ENCODE measurements around the gene HYPK. TPM values are rescaled to one million over a fixed set of nuclear protein-coding genes. Genes with fewer than 3 reads are reported as not detected.

Gene HYPK
- 10 to 100 TPM in 3 of 4 donors, 1 to 10 TPM in 1; 9.6 to 16.0 (median 14.5) TPM for total RNA-seq
- polyA plus RNA-seq: 37.9 TPM
- long read RNA-seq, donor 1, transcript HYPK-202 (4 exons, 1,051 nt): major isoform, 39 of 40 reads
- long read RNA-seq, donor 1, partial matches to known transcripts: 0 of 40 reads
- long read RNA-seq, donor 1, other reads (novel, unspliced or antisense): 1 of 40 reads
- long read RNA-seq, donor 2, transcript HYPK-202 (4 exons, 1,051 nt): major isoform, 26 of 26 reads
- long read RNA-seq, donor 2, partial matches to known transcripts: 0 of 26 reads
- long read RNA-seq, donor 2, other reads (novel, unspliced or antisense): 0 of 26 reads
- long read RNA-seq, donor 3, transcript HYPK-202 (4 exons, 1,051 nt): major isoform, 15 of 20 reads
- long read RNA-seq, donor 3, partial matches to known transcripts: 0 of 20 reads
- long read RNA-seq, donor 3, other reads (novel, unspliced or antisense): 5 of 20 reads
- long read RNA-seq, donor 4, transcript HYPK-202 (4 exons, 1,051 nt): major isoform, 17 of 18 reads
- long read RNA-seq, donor 4, partial matches to known transcripts: 0 of 18 reads
- long read RNA-seq, donor 4, other reads (novel, unspliced or antisense): 1 of 18 reads

DNA sequence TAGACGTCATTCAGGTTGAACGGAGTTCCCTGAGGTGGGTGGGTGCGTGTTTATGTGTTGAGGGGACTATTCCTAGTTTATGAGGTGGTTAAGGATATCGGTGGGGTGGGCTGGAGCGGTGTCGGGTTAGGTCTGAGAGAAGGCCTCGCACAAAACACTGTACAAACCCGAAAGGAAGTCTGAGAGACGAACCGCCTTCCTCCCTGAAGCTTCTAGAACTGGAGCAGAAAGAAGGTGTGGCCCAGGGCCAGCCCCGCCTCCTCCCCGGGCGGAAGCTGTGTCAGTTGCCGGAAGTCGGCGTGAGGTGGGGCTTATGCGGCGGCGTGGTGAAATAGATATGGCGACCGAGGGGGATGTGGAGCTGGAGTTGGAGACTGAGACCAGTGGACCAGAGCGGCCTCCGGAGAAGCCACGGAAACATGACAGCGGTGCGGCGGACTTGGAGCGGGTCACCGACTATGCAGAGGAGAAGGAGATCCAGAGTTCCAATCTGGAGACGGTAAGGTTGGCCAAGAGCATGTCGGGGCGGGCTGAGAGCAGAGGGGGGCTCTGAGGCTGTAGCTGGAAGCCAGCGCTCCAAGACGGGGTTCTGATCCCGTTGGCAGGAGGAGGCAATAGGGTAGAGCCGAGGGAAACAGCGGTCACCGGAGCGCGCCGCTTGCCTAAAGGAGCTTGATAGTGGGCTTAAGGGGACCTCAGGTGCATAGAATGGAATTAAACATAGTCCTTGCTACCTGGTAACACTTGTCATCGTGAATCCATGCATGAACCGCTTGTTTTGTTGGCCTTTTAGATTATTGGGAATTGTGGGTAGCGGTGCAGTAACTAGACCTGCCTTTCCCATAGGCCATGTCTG, at the start of gene HYPK:
Gene HYPK (plus strand): TSS at position 314 of the 856 bp plus-strand sequence. CDS start 24 bp downstream, at position 338.
- intact Hi-C loops (cut with DNase I): no loop called here
- WGBS: 8% methylated on average over 44 of the region's 44 CpGs
- H3K27ac ChIP-seq (ENCODE audit: low read length): peak within 1 kb of the TSS; percentile 89
- no peaks in the 10 kb centered on the region for H3K9me3 ChIP-seq (ENCODE audit: control insufficient read depth, low read length)
- ATAC-seq (peak; percentile 92 to 93), DNase-seq (peak; percentile 95 to 98 (median 97))
- H3K4me3 ChIP-seq (ENCODE audit: low read length): peak within 1 kb of the TSS; percentile 99
- H3K27me3 ChIP-seq (ENCODE audit: control insufficient read depth, insufficient read depth): no peaks in the 10 kb centered on the region
- H3K4me1 ChIP-seq (ENCODE audit: control insufficient read depth, insufficient read depth, low read length): peaks cover 15% of the 10 kb centered on the region

- Histone ChIP-seq H3K27ac (ENCODE audit: low read length) (no peak overlapping the region), H3K4me1 (ENCODE audit: control insufficient read depth, insufficient read depth, low read length) (peaks cover 4% of the 10 kb centered on the region), H3K9me3 (ENCODE audit: control insufficient read depth, low read length) (no peaks in the 10 kb centered on the region), H3K4me3 (ENCODE audit: low read length) (no peak overlapping the region), H3K27me3 (ENCODE audit: control insufficient read depth, insufficient read depth) (no peaks in the 10 kb centered on the region)
- 66% methylated on average over 6 of the region's 6 CpGs for WGBS
- intact Hi-C loops (cut with DNase I): no loop called here
- DNase-seq (no peak), ATAC-seq (no peak)
These were observed 48.5 kb upstream of the HYPK start for GRCh38 chr15:43751885-43752284.

GRCh38 chr15:43762824-43763223, 37.6 kb upstream of the HYPK start:
- 77% methylated on average over 6 of the region's 6 CpGs for WGBS
- no peak for ATAC-seq
- no peaks in the 10 kb centered on the region for H3K4me1 ChIP-seq (ENCODE audit: control insufficient read depth, insufficient read depth, low read length)
- no peak for DNase-seq
- intact Hi-C loops (cut with DNase I): no loop called here
- no peak overlapping the region for H3K27ac ChIP-seq (ENCODE audit: low read length)
- no peaks in the 10 kb centered on the region for H3K27me3 ChIP-seq (ENCODE audit: control insufficient read depth, insufficient read depth)
- H3K4me3 ChIP-seq (ENCODE audit: low read length): no peak overlapping the region
- no peaks in the 10 kb centered on the region for H3K9me3 ChIP-seq (ENCODE audit: control insufficient read depth, low read length)

GRCh38 chr15:43763819-43764446, 36.5 kb upstream of the HYPK start:
- no peak overlapping the region for H3K4me3 ChIP-seq (ENCODE audit: low read length)
- H3K27me3 ChIP-seq (ENCODE audit: control insufficient read depth, insufficient read depth): no peaks in the 10 kb centered on the region
- ATAC-seq (no peak), DNase-seq (no peak)
- no peaks in the 10 kb centered on the region for H3K4me1 ChIP-seq (ENCODE audit: control insufficient read depth, insufficient read depth, low read length)
- intact Hi-C loops (cut with DNase I): no loop called here
- WGBS: 57% methylated on average over 2 of the region's 2 CpGs
- no peak overlapping the region for H3K27ac ChIP-seq (ENCODE audit: low read length)
- H3K9me3 ChIP-seq (ENCODE audit: control insufficient read depth, low read length): no peaks in the 10 kb centered on the region

DNA sequence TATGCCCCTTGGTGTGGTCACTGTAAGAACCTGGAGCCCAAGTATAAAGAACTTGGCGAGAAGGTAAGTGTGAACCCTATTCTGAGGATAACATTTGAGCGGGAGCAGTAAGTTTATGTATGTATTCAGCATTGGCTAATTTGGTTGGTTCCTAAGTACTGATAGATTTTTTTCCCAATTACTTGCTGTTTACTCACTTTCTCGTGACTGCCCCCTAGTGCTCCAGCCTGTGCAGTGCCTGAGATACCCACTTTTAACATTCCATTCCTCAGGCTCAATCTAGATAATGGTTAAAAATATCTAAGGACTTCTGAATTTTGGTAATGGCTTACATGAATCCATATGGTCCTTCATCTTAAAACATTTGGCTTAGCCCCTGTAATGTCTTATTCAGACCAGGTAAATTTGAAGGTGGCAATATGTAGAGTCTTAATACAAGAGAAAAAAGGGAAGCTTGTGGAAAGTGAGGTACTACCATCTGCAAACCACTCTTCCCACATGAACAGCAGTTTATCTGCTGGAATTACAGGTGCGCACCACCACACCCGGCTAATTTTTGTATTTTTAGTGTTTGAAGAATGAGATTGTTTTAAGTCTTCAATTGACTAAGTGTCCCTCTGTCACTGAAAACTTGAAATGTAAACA, 30.7 kb upstream of the HYPK start:
- Histone ChIP-seq H3K27me3 (ENCODE audit: control insufficient read depth, insufficient read depth) (no peaks in the 10 kb centered on the region), H3K9me3 (ENCODE audit: control insufficient read depth, low read length) (no peaks in the 10 kb centered on the region), H3K27ac (ENCODE audit: low read length) (no peak overlapping the region), H3K4me3 (ENCODE audit: low read length) (no peak overlapping the region), H3K4me1 (ENCODE audit: control insufficient read depth, insufficient read depth, low read length) (no peaks in the 10 kb centered on the region)
- 72% methylated on average over 5 of the region's 5 CpGs for WGBS
- intact Hi-C loops (cut with DNase I): no loop called here
- peak; percentile 25 to 42 for ATAC-seq
- peak; percentile 50 to 82 (median 68) for DNase-seq

GRCh38 chr15:43771816-43772215, 28.6 kb upstream of the HYPK start:
- DNase-seq (peak in 1 of 3 donors; percentile 44), ATAC-seq (peak; percentile 27 to 51)
- Histone ChIP-seq H3K27me3 (ENCODE audit: control insufficient read depth, insufficient read depth) (no peaks in the 10 kb centered on the region), H3K4me3 (ENCODE audit: low read length) (no peak overlapping the region), H3K4me1 (ENCODE audit: control insufficient read depth, insufficient read depth, low read length) (no peaks in the 10 kb centered on the region), H3K9me3 (ENCODE audit: control insufficient read depth, low read length) (no peaks in the 10 kb centered on the region), H3K27ac (ENCODE audit: low read length) (no peak overlapping the region)
- intact Hi-C loops (cut with DNase I): no loop called here
- WGBS: 68% methylated on average over 2 of the region's 2 CpGs

- H3K4me3 ChIP-seq (ENCODE audit: low read length): no peak overlapping the region
- intact Hi-C loops (cut with DNase I): no loop called here
- no peaks in the 10 kb centered on the region for H3K27me3 ChIP-seq (ENCODE audit: control insufficient read depth, insufficient read depth)
- no peak overlapping the region for H3K27ac ChIP-seq (ENCODE audit: low read length)
- H3K9me3 ChIP-seq (ENCODE audit: control insufficient read depth, low read length): no peaks in the 10 kb centered on the region
- no peak for DNase-seq
- ATAC-seq: no peak
- H3K4me1 ChIP-seq (ENCODE audit: control insufficient read depth, insufficient read depth, low read length): no peaks in the 10 kb centered on the region
These were observed 27.8 kb upstream of the HYPK start for GRCh38 chr15:43772624-43773023.

DNA sequence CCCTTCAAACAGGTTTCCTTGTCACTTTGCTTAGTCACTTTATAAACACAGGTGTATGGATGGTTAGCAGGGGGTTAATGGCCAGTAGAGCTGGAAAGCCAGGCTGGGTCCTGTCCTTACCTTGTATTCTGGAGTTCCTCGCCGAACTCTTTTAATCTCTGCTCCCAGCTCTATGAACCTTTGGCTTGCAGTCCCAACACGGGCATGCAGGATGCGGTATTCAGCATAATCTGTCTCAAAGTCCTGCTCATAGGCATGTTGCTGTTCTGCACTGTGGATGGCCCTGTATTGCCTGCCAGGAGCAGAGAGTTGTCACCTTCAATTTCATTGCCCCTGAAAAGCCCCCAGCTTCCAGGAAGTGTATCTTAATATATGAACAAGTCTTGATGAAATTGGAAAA, 26.3 kb upstream of the HYPK start:
- intact Hi-C loops (cut with DNase I): no loop called here
- ATAC-seq: no peak
- H3K27ac ChIP-seq (ENCODE audit: low read length): no peak overlapping the region

DNA sequence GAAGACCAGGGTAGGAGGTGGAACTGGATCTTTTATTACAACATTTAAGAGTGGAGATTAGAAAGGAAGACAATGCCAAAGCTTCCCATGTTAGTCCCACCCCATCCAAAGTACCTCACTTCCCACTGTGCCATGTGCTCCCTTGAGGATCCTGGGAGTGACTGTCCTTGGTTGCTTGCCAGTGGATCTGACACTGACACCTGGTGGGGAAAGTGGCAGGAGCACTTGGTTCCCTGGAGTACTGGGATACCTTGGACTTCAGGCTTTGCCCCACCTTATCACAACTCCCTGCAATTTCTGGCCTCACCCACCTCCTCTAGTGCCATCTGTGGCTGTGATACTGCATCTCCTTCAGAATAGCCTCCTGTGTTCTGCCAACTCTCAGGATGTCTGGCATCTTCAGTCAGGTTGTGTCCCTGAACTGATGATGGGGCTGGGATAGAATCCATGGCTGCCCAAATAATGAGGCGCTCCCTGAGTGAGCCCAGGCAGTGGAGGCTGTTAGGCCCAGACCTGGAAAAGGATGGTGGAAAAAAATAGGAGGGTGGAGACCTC, 24.9 kb upstream of the HYPK start:
- peak in 1 of 2 donors; percentile 15 for ATAC-seq
- Histone ChIP-seq H3K9me3 (ENCODE audit: control insufficient read depth, low read length) (no peaks in the 10 kb centered on the region), H3K4me3 (ENCODE audit: low read length) (no peak overlapping the region), H3K27me3 (ENCODE audit: control insufficient read depth, insufficient read depth) (no peaks in the 10 kb centered on the region), H3K4me1 (ENCODE audit: control insufficient read depth, insufficient read depth, low read length) (no peaks in the 10 kb centered on the region), H3K27ac (ENCODE audit: low read length) (peak overlapping the region; percentile 14)
- WGBS: 95% methylated on average over 1 of the region's 1 CpG
- intact Hi-C loops (cut with DNase I): no loop called here
- DNase-seq: peak in 1 of 3 donors; percentile 45

More for the DNA sequence above, 26.3 kb upstream of the HYPK start:
- DNase-seq: peak in 1 of 3 donors; percentile 7
- H3K27me3 ChIP-seq (ENCODE audit: control insufficient read depth, insufficient read depth): no peaks in the 10 kb centered on the region
- H3K9me3 ChIP-seq (ENCODE audit: control insufficient read depth, low read length): no peaks in the 10 kb centered on the region
- H3K4me3 ChIP-seq (ENCODE audit: low read length): no peak overlapping the region
- no peaks in the 10 kb centered on the region for H3K4me1 ChIP-seq (ENCODE audit: control insufficient read depth, insufficient read depth, low read length)
- WGBS: 70% methylated on average over 4 of the region's 4 CpGs

GRCh38 chr15:43776101-43776717, 24.2 kb upstream of the HYPK start:
- WGBS: 31% methylated on average over 35 of the region's 35 CpGs
- peak; percentile 37 to 68 (median 67) for DNase-seq
- Histone ChIP-seq H3K4me1 (ENCODE audit: control insufficient read depth, insufficient read depth, low read length) (no peaks in the 10 kb centered on the region), H3K27me3 (ENCODE audit: control insufficient read depth, insufficient read depth) (no peaks in the 10 kb centered on the region), H3K9me3 (ENCODE audit: control insufficient read depth, low read length) (no peaks in the 10 kb centered on the region), H3K27ac (ENCODE audit: low read length) (peak overlapping the region; percentile 26), H3K4me3 (ENCODE audit: low read length) (peak overlapping the region; percentile 75)
- intact Hi-C loops (cut with DNase I): no loop called here
- ATAC-seq: peak; percentile 4 to 6
